LoVo (cell line): ENCODE data around the gene SECISBP2L.

Experiments
- DNase-seq: peaks from one replicate; pipeline ENCODE4 v3.0.0-alpha.2; 2016; ENCODE audit warnings: low spot score

Gene SECISBP2L

GRCh38 chr15:48963524-48964113 is 82.6 kb downstream of the SECISBP2L start, which contains the start of gene SHC4:
SHC4 (minus strand) TSS chr15:48963919; CDS start chr15:48963015, 904 bp downstream.
- DNase-seq = peak; percentile 83

DNA sequence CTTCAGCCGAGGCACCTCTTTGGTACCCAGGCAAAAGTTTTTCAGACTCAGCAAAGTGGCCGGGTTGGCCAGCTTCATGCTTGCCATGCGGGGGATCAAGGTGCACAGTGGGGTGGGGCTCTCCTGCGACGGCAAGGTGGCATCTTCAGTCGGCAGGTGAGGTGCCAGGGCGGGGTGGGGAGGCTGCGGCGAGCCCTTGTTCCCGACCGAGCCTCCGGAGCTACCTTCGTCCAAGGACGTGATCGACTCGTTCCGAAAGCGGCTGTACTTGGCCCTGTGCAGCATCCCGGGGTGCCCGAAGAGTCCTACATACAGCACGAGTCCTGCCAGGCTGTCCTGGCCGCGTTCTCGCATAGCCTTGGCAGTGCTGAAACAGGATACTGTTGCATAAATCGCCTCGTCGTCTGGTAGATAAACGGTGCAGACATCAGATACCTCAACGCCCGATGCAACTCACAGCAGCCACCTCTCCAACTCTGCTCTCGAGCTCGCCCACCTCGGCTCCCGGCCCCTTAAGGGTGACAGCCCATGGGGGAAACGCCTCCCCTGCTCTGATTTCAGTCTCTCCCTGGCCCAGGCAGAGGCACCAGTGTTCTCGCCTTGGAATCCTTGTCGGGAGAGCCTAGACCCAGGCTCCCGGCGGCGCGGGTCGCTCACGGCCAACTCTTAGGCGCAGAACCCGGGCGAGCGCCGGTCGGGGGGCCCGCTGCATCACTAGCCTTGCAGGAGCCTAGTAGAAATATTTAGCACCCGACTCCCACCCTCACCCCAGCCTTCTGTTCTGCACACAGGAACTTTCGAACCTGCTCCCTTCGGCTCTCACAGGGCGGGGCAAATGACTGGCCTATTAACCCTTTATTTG is 83.4 kb downstream of the SECISBP2L start:
- DNase-seq = no peak

- no peak for DNase-seq
Measured at GRCh38 chr15:48955967-48956366, 90.3 kb downstream of the SECISBP2L start.

DNA sequence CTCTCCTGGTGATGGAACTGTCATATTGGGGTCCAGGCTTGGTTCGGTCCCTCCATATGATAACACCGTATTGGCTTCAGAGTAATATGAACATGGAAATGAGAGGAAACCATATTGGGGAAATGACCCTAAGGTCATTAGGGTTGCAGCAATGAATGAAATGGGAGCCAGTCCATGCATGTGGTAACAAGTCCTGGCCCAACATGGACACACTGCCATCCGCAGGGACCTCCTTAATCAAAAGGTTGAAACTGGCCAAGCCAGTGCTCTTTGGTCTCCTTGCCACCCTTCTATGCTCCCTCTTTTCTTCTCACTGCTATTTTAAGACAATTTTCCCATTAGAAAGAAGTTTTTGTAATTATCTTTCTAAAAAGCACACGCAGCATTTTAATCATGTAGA is 90.9 kb downstream of the SECISBP2L start:
- no peak for DNase-seq

DNA sequence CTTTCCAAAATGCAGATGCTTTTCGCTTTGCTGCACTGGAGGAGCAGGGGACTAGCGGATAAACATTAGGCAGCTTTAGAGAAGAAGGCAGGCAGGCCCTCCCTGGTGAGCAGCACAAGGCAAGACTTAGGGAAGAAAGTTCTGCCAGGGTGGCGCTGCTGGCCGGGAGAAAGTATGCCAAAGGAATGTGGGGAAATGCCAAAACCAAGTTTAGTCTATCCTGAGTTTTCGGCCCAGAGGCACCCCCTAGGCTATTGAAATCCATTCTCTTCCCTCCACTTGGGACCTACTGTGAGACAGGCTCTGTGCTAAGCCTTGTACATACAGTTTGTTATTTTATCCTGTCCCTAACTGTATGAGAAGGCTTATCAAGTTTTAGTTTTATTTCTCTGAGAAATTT is 91.7 kb downstream of the SECISBP2L start:
- DNase-seq = no peak

GRCh38 chr15:48946840-48947187 is 99.4 kb downstream of the SECISBP2L start:
- DNase-seq = no peak

DNA sequence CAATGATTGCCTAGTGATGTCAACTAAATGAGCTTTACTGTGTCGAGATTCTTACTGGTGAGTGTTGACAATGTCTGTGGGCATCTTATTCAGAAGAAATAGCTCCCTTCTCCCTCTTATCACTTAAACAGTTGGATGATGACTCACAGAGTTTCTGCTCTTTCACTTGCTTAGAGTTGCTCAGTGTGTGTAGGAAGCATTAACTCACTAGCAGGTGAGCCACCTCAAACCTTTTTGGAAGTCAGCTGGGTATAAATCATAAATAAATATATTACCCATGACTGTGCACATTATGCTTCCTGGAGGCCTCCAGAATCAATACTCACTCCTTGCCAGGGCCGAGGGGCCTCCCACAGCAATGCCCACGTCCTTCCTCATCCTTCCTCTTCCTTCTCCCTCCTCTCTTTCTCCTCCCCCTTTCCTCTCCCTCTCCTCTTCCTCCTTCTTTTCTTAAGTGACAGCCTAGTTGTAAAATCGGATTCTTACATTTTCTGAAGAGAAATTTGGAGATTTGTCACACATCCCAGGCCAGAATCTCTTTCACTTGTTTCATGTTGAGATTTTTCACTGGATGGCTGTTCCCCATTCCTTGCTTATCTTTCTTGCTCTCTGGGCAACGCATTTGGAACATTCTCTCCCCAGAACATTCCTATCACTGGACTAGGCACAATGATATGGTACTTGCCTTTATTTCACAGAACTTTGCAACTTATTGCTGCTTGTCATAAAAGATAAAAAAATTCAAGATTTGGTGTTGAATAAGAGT is 100.0 kb downstream of the SECISBP2L start:
- peak; percentile 30 for DNase-seq

DNA sequence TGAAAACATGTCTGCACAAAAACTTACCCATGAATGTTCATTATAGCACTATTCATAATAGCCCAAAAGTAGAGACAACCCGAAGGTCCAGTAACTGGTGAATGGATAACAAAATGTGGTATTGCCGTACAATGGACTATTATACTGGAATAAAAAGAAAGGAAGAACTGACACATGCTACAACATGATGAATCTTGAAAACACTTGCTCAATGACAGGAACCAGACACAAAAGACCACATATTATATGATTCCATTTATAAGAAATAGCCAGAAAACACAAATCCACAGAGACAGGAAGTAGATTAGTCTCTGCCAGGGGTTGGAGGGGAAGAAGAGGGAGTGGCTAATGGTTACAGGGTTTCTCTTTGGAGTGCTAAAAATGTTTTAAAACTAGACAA is 100.9 kb downstream of the SECISBP2L start:
- DNase-seq = no peak

DNA sequence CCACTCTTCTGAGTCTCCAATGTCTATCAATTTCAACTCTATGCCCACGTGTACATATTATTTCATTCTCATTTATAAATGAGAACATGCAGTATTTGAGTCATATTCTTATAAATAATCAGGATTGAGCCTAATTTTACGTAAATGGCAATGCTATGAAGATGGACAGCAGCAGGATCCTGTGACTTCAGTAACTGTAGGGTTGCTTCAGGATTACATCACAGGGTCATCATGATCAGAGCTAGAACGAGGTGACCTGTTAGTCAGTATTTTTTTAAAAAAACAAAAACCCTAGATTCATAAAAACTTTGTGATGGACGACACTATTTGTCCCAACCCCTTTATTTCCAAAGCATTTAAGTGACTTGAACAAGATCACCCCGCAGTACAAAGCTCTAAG is 104.3 kb downstream of the SECISBP2L start:
- no peak for DNase-seq

GRCh38 chr15:48940508-48940907 is 105.7 kb downstream of the SECISBP2L start:
- no peak for DNase-seq

DNA sequence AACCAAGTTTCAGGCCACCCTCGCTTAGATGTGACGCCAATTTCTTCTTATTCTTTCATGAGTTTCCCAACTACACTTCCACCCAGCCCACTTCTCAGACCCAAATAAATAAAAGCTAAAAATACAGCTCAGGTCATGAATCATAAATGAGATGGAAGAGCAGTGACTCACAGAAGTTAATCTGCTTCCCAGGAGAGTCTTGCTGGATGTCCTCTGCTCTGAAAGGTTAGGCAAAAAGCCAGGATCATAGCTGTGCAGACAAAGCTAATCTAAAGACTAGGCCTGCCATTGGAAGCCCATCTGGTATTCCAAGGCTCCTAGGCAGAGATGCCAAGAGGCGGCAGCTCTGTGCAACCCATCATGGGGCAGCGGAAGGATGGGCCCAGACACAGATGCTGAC is 106.6 kb downstream of the SECISBP2L start:
- peak; percentile 14 for DNase-seq
